CD14-positive monocyte (primary cell): Measurements from ENCODE around the gene EEFSEC. TPM values are rescaled to one million over a fixed set of nuclear protein-coding genes. Genes with fewer than 3 reads are reported as not detected.

ENCODE experiments used
- DNase-seq, 3 donors: peaks; one replicate each; pipeline ENCODE4 v3.0.0-alpha.2; 2011 to 2022
- H2AFZ ChIP-seq: 2 replicates; pipeline ENCODE4 v1.6.0; 2012; ENCODE audit warnings: mild to moderate bottlenecking, low read depth, low read length, inconsistent platforms; ENCODE audit not compliant: insufficient read depth, poor library complexity, severe bottlenecking
- H3K27ac ChIP-seq, 2 donors: 1 replicate in 1 of 2; 2 replicates in 1 of 2; pipeline ENCODE4 v1.5.1; 2012 to 2013; ENCODE audit warnings: low read length in 2 of 2, control low read depth in 1 of 2, inconsistent platforms in 1 of 2, low read depth in 1 of 2, mild to moderate bottlenecking in 1 of 2
- H3K27me3 ChIP-seq, 2 donors: one replicate each; pipeline versions ENCODE4 v1.6.0 to v1.6.1; 2011 to 2013; ENCODE audit warnings: low read length in 2 of 2; ENCODE audit not compliant: control insufficient read depth in 2 of 2, insufficient read depth in 2 of 2
- H3K36me3 ChIP-seq, 2 donors: replicated peaks in 1 of 2; 1 replicate in 1 of 2; 2 replicates in 1 of 2; pipeline versions ENCODE4 v1.5.1 to v1.6.1; 2012 to 2013; ENCODE audit warnings: low read length in 2 of 2, control low read depth in 1 of 2, inconsistent platforms in 1 of 2, mild to moderate bottlenecking in 1 of 2; ENCODE audit not compliant: insufficient read depth in 2 of 2, control insufficient read depth in 1 of 2
- H3K4me1 ChIP-seq, 2 donors: 1 replicate in 1 of 2; 2 replicates in 1 of 2; pipeline versions ENCODE4 v1.5.1 to v1.6.1; 2012 to 2013; ENCODE audit warnings: low read length in 2 of 2, control low read depth in 1 of 2, inconsistent platforms in 1 of 2, mild to moderate bottlenecking in 1 of 2, moderate library complexity in 1 of 2; ENCODE audit not compliant: insufficient read depth in 2 of 2, control insufficient read depth in 1 of 2
- H3K4me2 ChIP-seq: replicated peaks from 2 replicates; pipeline ENCODE3; 2012; ENCODE audit warnings: low read length, moderate library complexity, mild to moderate bottlenecking; ENCODE audit not compliant: poor library complexity, severe bottlenecking; ENCODE audit errors: extremely low read depth
- H3K4me3 ChIP-seq, 3 experiments: fragments of 200-600 bp in 1 of 3; sonication (generic) in 1 of 3; replicated peaks in 1 of 3; 1 replicate in 2 of 3; 2 replicates in 1 of 3; pipeline ENCODE4 v1.5.1; 2011 to 2013; ENCODE audit warnings: low read length in 3 of 3, mild to moderate bottlenecking in 3 of 3, control low read depth in 2 of 3, low read depth in 2 of 3, inconsistent platforms in 1 of 3, moderate library complexity in 1 of 3
- H3K79me2 ChIP-seq: 2 replicates; pipeline ENCODE4 v1.6.0; 2012; ENCODE audit warnings: mild to moderate bottlenecking, control low read depth, inconsistent platforms, low read length, moderate library complexity; ENCODE audit not compliant: insufficient read depth
- H3K9ac ChIP-seq: 2 replicates; pipeline ENCODE4 v1.6.0; 2017; ENCODE audit warnings: low read length, mild to moderate bottlenecking; ENCODE audit not compliant: insufficient read depth, poor library complexity, severe bottlenecking
- H3K9me3 ChIP-seq, 2 donors: replicated peaks in 1 of 2; 1 replicate in 1 of 2; 2 replicates in 1 of 2; pipeline versions ENCODE4 v1.5.1 to v1.6.1; 2012 to 2013; ENCODE audit warnings: low read length in 2 of 2, control low read depth in 1 of 2; ENCODE audit not compliant: control insufficient read depth in 1 of 2, insufficient read depth in 1 of 2
- H4K20me1 ChIP-seq: 2 replicates; pipeline ENCODE4 v1.6.0; 2012; ENCODE audit warnings: mild to moderate bottlenecking, low read length, control low read depth, moderate library complexity; ENCODE audit not compliant: insufficient read depth
- H3K27ac Mint-ChIP-seq, 7 donors: one replicate each; pipeline ENCODE4 v1.8.0; 2020; ENCODE audit warnings: mild to moderate bottlenecking in 7 of 7, mixed read lengths in 7 of 7, moderate library complexity in 6 of 7, inconsistent platforms in 2 of 7
- H3K27me3 Mint-ChIP-seq, 3 donors: one replicate each; pipeline ENCODE4 v1.8.0; 2021 to 2022; ENCODE audit warnings: low read depth in 3 of 3, mild to moderate bottlenecking in 3 of 3, mixed read lengths in 3 of 3, moderate library complexity in 3 of 3, inconsistent platforms in 1 of 3
- H3K36me3 Mint-ChIP-seq, 2 donors: one replicate each; pipeline ENCODE4 v1.8.0; 2020; ENCODE audit warnings: mixed read lengths in 2 of 2, inconsistent platforms in 1 of 2, mild to moderate bottlenecking in 1 of 2
- H3K4me1 Mint-ChIP-seq: one replicate; pipeline ENCODE4 v1.8.0; 2020; ENCODE audit warnings: mild to moderate bottlenecking, mixed read lengths
- H3K4me3 Mint-ChIP-seq, 2 donors: one replicate each; pipeline ENCODE4 v1.8.0; 2020; ENCODE audit warnings: mild to moderate bottlenecking in 2 of 2, mixed read lengths in 2 of 2, moderate library complexity in 1 of 2
- H3K9me3 Mint-ChIP-seq, 7 donors: one replicate each; pipeline ENCODE4 v1.8.0; 2020 to 2022; ENCODE audit warnings: mixed read lengths in 7 of 7, mild to moderate bottlenecking in 6 of 7, moderate library complexity in 6 of 7, inconsistent platforms in 2 of 7
- WGBS: methylation state at CpG from one replicate; pipeline ENCODE4 v1.1.5; 2013; ENCODE audit warnings: missing lambda C conversion rate; ENCODE audit not compliant: insufficient coverage; 5-methylcytosine and 5-hydroxymethylcytosine counted together
- intact Hi-C, 2 donors: fragments of 100-400 bp; cut with micrococcal nuclease; formaldehyde crosslinking; loops; one replicate each; pipeline versions ENCODE4 v1.15.0 to v1.15.1; 2023
- polyA plus RNA-seq, 3 donors: library from polyadenylated mRNA; depleted of rRNA in 1 of 3; unstranded in 2 of 3; stranded (reverse) in 1 of 3; fragments of 300-500 nt in 2 of 3; fragments of >200 nt in 1 of 3; fragmentation: Illumina TruSeq in 2 of 3; gene quantifications; 1 replicate in 2 of 3; 2 replicates in 1 of 3; pipeline ENCODE4 v1.2.3, GENCODE V29; 2012 to 2021
- TF ChIP-seq, protein P1 (sequence below): fragments of 200-600 bp; IDR thresholded peaks from one replicate; pipeline ENCODE4 v1.8.0; 2022; ENCODE audit warnings: antibody characterized with exemption, mild to moderate bottlenecking

Gene EEFSEC
- polyA plus RNA-seq, 3 donors = 13.3 to 14.9 (median 14.9) TPM

- H3K9me3 Mint-ChIP-seq = no peaks in the 10 kb centered on the region
These were observed 54.7 kb downstream of the EEFSEC start for GRCh38 chr3:128207951-128208350.

DNA sequence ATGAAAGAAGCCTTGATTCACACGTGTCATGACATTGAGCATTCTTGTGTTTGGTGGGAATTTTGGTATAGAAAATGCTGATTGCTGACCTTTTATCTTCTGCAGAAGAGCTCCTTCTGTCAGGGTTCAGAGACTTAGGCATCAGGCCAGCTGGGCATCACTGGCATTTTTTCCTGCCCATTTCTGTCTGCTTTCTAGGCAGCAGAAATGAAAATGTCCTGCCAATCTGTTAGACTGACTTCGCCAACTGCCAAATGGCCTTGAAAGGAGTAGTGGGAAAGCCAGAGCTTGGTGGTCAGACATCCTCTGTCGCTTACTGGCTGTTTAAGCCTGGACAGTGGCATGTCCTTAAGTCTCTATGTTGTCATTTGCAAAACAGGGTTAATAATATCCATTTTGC is 57.4 kb downstream of the EEFSEC start:
- H3K4me1 ChIP-seq = no peaks in the 10 kb centered on the region
- H3K4me3 ChIP-seq = no peak overlapping the region
- no peak overlapping the region for H3K9ac ChIP-seq
- Mint-ChIP-seq H3K27ac (peak overlapping the region in 1 of 7 donors; percentile 38), H3K4me1 (no peaks in the 10 kb centered on the region), H3K9me3 (no peaks in the 10 kb centered on the region), H3K27me3 (no peaks in the 10 kb centered on the region), H3K4me3 (no peak overlapping the region), H3K36me3 (peaks cover 0 to under 1% of the 10 kb centered on the region in 2 donors)
- H3K9me3 ChIP-seq = no peaks in the 10 kb centered on the region
- intact Hi-C loops = no loop called here
- WGBS = 100% methylated on average over 2 of the region's 3 CpGs
- H3K79me2 ChIP-seq = no peaks in the 10 kb centered on the region
- no peak for DNase-seq
- H4K20me1 ChIP-seq = peaks cover 3% of the 10 kb centered on the region
- H3K27me3 ChIP-seq = no peaks in the 10 kb centered on the region
- no peaks in the 10 kb centered on the region for H3K36me3 ChIP-seq
- no peak overlapping the region for H3K4me2 ChIP-seq
- TF ChIP-seq, protein P1, sequence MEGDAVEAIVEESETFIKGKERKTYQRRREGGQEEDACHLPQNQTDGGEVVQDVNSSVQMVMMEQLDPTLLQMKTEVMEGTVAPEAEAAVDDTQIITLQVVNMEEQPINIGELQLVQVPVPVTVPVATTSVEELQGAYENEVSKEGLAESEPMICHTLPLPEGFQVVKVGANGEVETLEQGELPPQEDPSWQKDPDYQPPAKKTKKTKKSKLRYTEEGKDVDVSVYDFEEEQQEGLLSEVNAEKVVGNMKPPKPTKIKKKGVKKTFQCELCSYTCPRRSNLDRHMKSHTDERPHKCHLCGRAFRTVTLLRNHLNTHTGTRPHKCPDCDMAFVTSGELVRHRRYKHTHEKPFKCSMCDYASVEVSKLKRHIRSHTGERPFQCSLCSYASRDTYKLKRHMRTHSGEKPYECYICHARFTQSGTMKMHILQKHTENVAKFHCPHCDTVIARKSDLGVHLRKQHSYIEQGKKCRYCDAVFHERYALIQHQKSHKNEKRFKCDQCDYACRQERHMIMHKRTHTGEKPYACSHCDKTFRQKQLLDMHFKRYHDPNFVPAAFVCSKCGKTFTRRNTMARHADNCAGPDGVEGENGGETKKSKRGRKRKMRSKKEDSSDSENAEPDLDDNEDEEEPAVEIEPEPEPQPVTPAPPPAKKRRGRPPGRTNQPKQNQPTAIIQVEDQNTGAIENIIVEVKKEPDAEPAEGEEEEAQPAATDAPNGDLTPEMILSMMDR = no peak
- no peak overlapping the region for H3K27ac ChIP-seq
- no peak overlapping the region for H2AFZ ChIP-seq

More at GRCh38 chr3:128207951-128208350, 54.7 kb downstream of the EEFSEC start:
- Histone ChIP-seq H3K9me3 (no peaks in the 10 kb centered on the region), H3K27ac (no peak overlapping the region), H4K20me1 (peaks cover 3% of the 10 kb centered on the region), H3K4me2 (no peak overlapping the region), H3K79me2 (no peaks in the 10 kb centered on the region), H3K36me3 (no peaks in the 10 kb centered on the region), H3K27me3 (no peaks in the 10 kb centered on the region), H3K4me3 (no peak overlapping the region), H3K4me1 (no peaks in the 10 kb centered on the region), H2AFZ (no peak overlapping the region), H3K9ac (no peak overlapping the region)
- intact Hi-C loops = no loop called here
- no peak overlapping the region for H3K4me3 Mint-ChIP-seq
- 77% methylated on average over 4 of the region's 7 CpGs for WGBS
- H3K27ac Mint-ChIP-seq = peak overlapping the region in 1 of 7 donors; percentile 3
- peaks cover 8 to 9% of the 10 kb centered on the region in 2 donors for H3K36me3 Mint-ChIP-seq
- TF ChIP-seq, protein P1 = no peak
- H3K4me1 Mint-ChIP-seq = no peaks in the 10 kb centered on the region
- DNase-seq = no peak
- H3K27me3 Mint-ChIP-seq = no peaks in the 10 kb centered on the region
